Activated CD4-positive, alpha-beta memory T cell treated with anti-CD3 and anti-CD28 coated beads for 36 hours (primary cell): ENCODE results near the gene GBX2. TPM values are rescaled to one million over a fixed set of nuclear protein-coding genes. Genes with fewer than 3 reads are reported as not detected.

Source experiments
- CTCF ChIA-PET: fragments of 350-600 bp; sonication (Branson Sonifier 250); formaldehyde crosslinking; loops from one replicate; lab custom pipeline; 2021; ENCODE audit warnings: antibody characterized with exemption, inconsistent platforms; lab: Charles Lee
- POLR2A ChIA-PET: fragments of 350-600 bp; sonication (Branson Sonifier 250); formaldehyde crosslinking; loops from one replicate; lab custom pipeline; 2021; ENCODE audit warnings: antibody characterized with exemption; lab: Charles Lee
- DNase-seq: peaks from one replicate; pipeline ENCODE4 v3.0.0-alpha.2; 2020
- H3K27ac Mint-ChIP-seq: one replicate; pipeline ENCODE4 v1.8.0; 2021; ENCODE audit warnings: mixed read lengths
- H3K27me3 Mint-ChIP-seq: one replicate; pipeline ENCODE4 v1.8.0; 2021; ENCODE audit warnings: mixed read lengths
- H3K36me3 Mint-ChIP-seq: one replicate; pipeline ENCODE4 v1.8.0; 2021; ENCODE audit warnings: mixed read lengths
- H3K4me1 Mint-ChIP-seq: one replicate; pipeline ENCODE4 v1.8.0; 2021; ENCODE audit warnings: low read depth, mixed read lengths
- H3K4me3 Mint-ChIP-seq: one replicate; pipeline ENCODE4 v1.8.0; 2021; ENCODE audit warnings: mild to moderate bottlenecking, mixed read lengths
- H3K9me3 Mint-ChIP-seq: one replicate; pipeline ENCODE4 v1.8.0; 2021; ENCODE audit warnings: mixed read lengths
- intact Hi-C: fragments of 100-400 bp; cut with micrococcal nuclease; formaldehyde crosslinking; loops from one replicate; pipeline ENCODE4 v1.15.1; 2023
- total RNA-seq, 2 experiments: library from RNA; stranded (reverse); gene quantifications; one replicate each; pipeline ENCODE4 v1.2.3, GENCODE V29; 2021

Gene GBX2
- total RNA-seq, 2 experiments from 2014 or later: not detected

GRCh38 chr2:236164925-236165841 is 3.0 kb downstream of the GBX2 start:
- H3K27ac Mint-ChIP-seq: no peak overlapping the region

DNA sequence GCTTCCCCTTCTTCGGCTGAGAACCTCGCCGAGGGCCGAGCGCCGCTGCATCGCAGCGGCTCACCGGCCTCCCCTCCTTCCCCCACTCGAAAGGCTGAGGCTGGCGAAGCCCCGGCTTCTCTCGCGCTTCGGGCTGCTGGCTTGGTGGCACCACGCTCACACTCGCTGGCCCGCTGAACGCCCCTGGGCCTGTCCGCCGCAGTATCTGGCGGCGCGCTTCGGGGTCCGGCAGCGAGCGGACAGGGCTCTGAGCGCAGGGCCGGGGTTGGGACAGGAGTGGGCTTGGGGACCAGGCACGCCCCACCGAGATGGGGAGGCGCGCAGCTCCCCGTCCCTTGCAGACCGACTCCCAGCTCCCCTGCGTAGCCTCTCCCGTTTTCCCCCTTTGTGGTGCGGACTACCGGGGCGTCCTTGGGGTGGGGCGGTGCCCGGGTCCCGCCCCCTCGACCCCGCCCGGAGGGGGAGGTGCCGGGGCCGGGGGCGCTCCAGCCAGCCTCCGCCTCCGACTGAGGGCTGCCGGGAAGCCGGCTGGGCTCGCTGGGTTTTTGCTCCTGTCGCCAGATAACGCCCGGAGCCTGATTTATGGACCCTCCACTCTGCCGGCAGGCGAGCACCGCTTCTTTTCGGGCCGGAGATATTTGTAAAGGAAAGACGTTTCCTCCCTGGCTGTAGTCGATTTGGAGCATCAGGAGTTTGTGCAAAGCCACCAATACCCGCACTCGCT is 3.8 kb downstream of the GBX2 start:
- POLR2A ChIA-PET: no interaction called here
- no peak overlapping the region for H3K27ac Mint-ChIP-seq
- intact Hi-C loops: loop anchor here (10.0 kb wide), 1 partner anchor 490 kb away; no protein-coding TSS in a partner anchor

More at GRCh38 chr2:236164925-236165841, 3.0 kb downstream of the GBX2 start:
- ChIA-PET POLR2A (no interaction called here), CTCF (interaction anchor here (1.0 to 2.0 kb wide), 3 partner anchors 13 to 386 kb away, joined by 3 to 12 read pairs (median 4); no protein-coding TSS in a partner anchor)
- H3K4me3 Mint-ChIP-seq: peak overlapping the region; percentile 39
- no peaks in the 10 kb centered on the region for H3K36me3 Mint-ChIP-seq
- H3K9me3 Mint-ChIP-seq: no peaks in the 10 kb centered on the region
- DNase-seq: no peak
- H3K27me3 Mint-ChIP-seq: peaks cover 55% of the 10 kb centered on the region
- H3K4me1 Mint-ChIP-seq: peaks cover 14% of the 10 kb centered on the region
- intact Hi-C loops: loop anchor here (10.0 kb wide), 1 partner anchor 490 kb away; no protein-coding TSS in a partner anchor

GRCh38 chr2:236163471-236164200 is 4.5 kb downstream of the GBX2 start:
- Mint-ChIP-seq H3K4me3 (no peak overlapping the region), H3K27ac (no peak overlapping the region), H3K36me3 (no peaks in the 10 kb centered on the region), H3K4me1 (peaks cover 11% of the 10 kb centered on the region), H3K9me3 (no peaks in the 10 kb centered on the region), H3K27me3 (peaks cover 46% of the 10 kb centered on the region)
- intact Hi-C loops: loop anchor here (10.0 kb wide), 1 partner anchor 489 kb away; no protein-coding TSS in a partner anchor
- DNase-seq: no peak
- ChIA-PET POLR2A (no interaction called here), CTCF (interaction anchor here (1.2 kb wide), 1 partner anchor 17 kb away, joined by 5 read pairs; no protein-coding TSS in a partner anchor)

More for the DNA sequence above, 3.8 kb downstream of the GBX2 start:
- peaks cover 48% of the 10 kb centered on the region for H3K27me3 Mint-ChIP-seq
- no peaks in the 10 kb centered on the region for H3K9me3 Mint-ChIP-seq
- no peak for DNase-seq
- peaks cover 12% of the 10 kb centered on the region for H3K4me1 Mint-ChIP-seq
- H3K36me3 Mint-ChIP-seq: no peaks in the 10 kb centered on the region
- CTCF ChIA-PET: no interaction called here
- peak overlapping the region; percentile 39 for H3K4me3 Mint-ChIP-seq

DNA sequence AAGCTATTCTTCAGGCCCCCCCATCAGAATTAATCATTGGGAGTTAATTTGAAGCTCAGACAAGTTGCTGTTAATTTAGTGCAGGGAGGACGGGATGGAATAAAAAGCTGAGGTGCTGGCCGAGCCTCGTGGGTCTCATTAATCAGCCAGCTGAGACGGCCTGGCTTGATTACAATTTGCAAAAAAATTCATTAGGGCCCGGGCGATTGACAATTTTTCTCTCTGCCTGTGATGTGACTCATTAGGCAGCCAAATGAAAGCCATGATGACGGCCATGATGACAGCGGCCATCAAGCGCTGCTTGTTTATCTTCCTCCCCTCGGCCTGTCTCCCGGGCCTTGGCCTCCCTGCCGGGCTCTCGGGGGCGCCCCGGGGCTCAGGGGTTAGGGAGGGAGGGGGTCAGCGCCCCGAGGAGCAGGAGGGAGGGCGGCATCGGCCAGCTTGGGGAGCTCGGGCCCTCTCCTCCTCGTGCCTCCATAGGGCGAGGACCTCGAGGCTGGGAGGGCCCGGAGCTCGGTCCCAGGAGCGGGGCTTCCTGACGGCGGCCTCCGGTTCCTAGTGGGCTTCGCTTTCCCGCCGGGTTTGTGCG is 5.2 kb downstream of the GBX2 start:
- POLR2A ChIA-PET: no interaction called here
- H3K4me3 Mint-ChIP-seq: no peak overlapping the region
- H3K4me1 Mint-ChIP-seq: peaks cover 11% of the 10 kb centered on the region
- no peak overlapping the region for H3K27ac Mint-ChIP-seq
- H3K27me3 Mint-ChIP-seq: peaks cover 51% of the 10 kb centered on the region
- no peaks in the 10 kb centered on the region for H3K36me3 Mint-ChIP-seq
- intact Hi-C loops: loop anchor here (10.0 kb wide), 1 partner anchor 488 kb away; no protein-coding TSS in a partner anchor
- CTCF ChIA-PET: interaction anchor here (1.2 kb wide), 1 partner anchor 18 kb away, joined by 5 read pairs; no protein-coding TSS in a partner anchor
- no peaks in the 10 kb centered on the region for H3K9me3 Mint-ChIP-seq
- DNase-seq: no peak

DNA sequence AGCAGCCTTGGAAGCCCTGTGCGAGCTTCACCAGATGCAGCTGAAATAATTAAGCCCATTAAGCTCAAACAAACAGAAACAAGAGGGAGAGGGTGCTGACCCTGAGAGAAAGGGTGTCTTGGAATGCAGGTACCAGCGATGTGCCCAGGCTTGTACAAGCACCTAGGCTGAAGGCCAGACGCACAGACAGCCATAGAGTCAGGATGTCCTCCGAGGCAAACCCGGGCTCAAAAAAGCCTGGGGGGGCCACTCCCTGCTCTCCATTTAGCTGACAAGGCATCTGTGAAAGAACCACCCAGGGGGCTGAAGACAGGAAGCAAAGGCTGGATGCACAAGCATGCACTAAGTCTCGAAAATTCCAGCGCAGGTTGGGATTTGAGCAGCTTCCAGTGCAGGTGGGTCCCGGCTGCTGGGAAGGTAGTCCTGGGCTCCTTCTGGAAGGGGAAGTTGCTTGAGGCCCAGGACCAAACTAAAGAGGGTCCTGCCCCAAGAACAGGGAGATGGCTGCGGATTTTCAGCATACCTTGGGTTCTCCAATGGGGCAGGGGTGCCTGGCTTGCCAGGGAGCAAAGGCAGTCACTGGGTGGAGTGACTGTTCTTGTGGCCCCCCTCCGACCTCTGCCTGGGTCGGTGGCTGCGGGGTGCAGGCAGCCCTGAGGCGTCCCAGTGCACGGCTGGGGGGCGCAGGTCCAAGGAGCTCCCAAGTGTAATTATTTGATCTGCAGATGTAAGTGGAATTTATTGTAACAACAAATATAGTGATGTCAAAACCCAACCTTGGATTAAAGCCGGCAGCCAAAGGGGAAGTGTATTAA is 5.9 kb downstream of the GBX2 start:
- DNase-seq: no peak
- Mint-ChIP-seq H3K27ac (no peak overlapping the region), H3K36me3 (no peaks in the 10 kb centered on the region), H3K4me1 (peaks cover 11% of the 10 kb centered on the region), H3K4me3 (no peak overlapping the region), H3K27me3 (peaks cover 55% of the 10 kb centered on the region), H3K9me3 (no peaks in the 10 kb centered on the region)
- ChIA-PET CTCF (interaction anchor here (1.2 kb wide), 1 partner anchor 18 kb away, joined by 5 read pairs; no protein-coding TSS in a partner anchor), POLR2A (no interaction called here)
- intact Hi-C loops: loop anchor here (10.0 kb wide), 1 partner anchor 487 kb away; no protein-coding TSS in a partner anchor

- Mint-ChIP-seq H3K27me3 (peaks cover 54% of the 10 kb centered on the region), H3K27ac (no peak overlapping the region), H3K36me3 (no peaks in the 10 kb centered on the region), H3K9me3 (no peaks in the 10 kb centered on the region), H3K4me1 (peaks cover 7% of the 10 kb centered on the region), H3K4me3 (no peak overlapping the region)
- ChIA-PET CTCF (no interaction called here), POLR2A (no interaction called here)
- no peak for DNase-seq
- intact Hi-C loops: loop anchor here (10.0 kb wide), 1 partner anchor 487 kb away; no protein-coding TSS in a partner anchor
Observed at GRCh38 chr2:236161531-236161930, 6.7 kb downstream of the GBX2 start.

GRCh38 chr2:236161082-236161462 is 7.1 kb downstream of the GBX2 start:
- Mint-ChIP-seq H3K4me3 (no peak overlapping the region), H3K4me1 (peaks cover 2% of the 10 kb centered on the region), H3K36me3 (no peaks in the 10 kb centered on the region), H3K9me3 (no peaks in the 10 kb centered on the region), H3K27ac (no peak overlapping the region), H3K27me3 (peaks cover 51% of the 10 kb centered on the region)
- ChIA-PET POLR2A (no interaction called here), CTCF (no interaction called here)
- intact Hi-C loops: loop anchor here (10.0 kb wide), 1 partner anchor 486 kb away; no protein-coding TSS in a partner anchor
- DNase-seq: no peak

GRCh38 chr2:236160366-236161081 is 7.7 kb downstream of the GBX2 start:
- H3K36me3 Mint-ChIP-seq: no peaks in the 10 kb centered on the region
- H3K4me1 Mint-ChIP-seq: peaks cover 2% of the 10 kb centered on the region
- no peak for DNase-seq
- ChIA-PET CTCF (no interaction called here), POLR2A (no interaction called here)
- no peaks in the 10 kb centered on the region for H3K9me3 Mint-ChIP-seq
- H3K27me3 Mint-ChIP-seq: peaks cover 48% of the 10 kb centered on the region
- no peak overlapping the region for H3K4me3 Mint-ChIP-seq
- no peak overlapping the region for H3K27ac Mint-ChIP-seq
- intact Hi-C loops: loop anchor here (10.0 kb wide), 1 partner anchor 486 kb away; no protein-coding TSS in a partner anchor

GRCh38 chr2:236159778-236160170 is 8.4 kb downstream of the GBX2 start:
- no peak overlapping the region for H3K4me3 Mint-ChIP-seq
- ChIA-PET CTCF (no interaction called here), POLR2A (no interaction called here)
- peaks cover 41% of the 10 kb centered on the region for H3K27me3 Mint-ChIP-seq
- intact Hi-C loops: loop anchor here (10.0 kb wide), 1 partner anchor 485 kb away; no protein-coding TSS in a partner anchor
- H3K4me1 Mint-ChIP-seq: peaks cover 1% of the 10 kb centered on the region
- no peak overlapping the region for H3K27ac Mint-ChIP-seq
- DNase-seq: no peak
- H3K36me3 Mint-ChIP-seq: no peaks in the 10 kb centered on the region
- no peaks in the 10 kb centered on the region for H3K9me3 Mint-ChIP-seq
